GM19043 (cell line): ENCODE results near the gene SMG7.
A peak's percentile ranks its signal among the peaks of the same experiment; 100 is the strongest.

Experiments
- ATAC-seq: cut with Tn5 transposase; IDR thresholded peaks from one replicate; pipeline ENCODE4 v1.9.1; 2021; ENCODE audit warnings: low read depth; ENCODE audit not compliant: unreplicated experiment

Gene SMG7

DNA sequence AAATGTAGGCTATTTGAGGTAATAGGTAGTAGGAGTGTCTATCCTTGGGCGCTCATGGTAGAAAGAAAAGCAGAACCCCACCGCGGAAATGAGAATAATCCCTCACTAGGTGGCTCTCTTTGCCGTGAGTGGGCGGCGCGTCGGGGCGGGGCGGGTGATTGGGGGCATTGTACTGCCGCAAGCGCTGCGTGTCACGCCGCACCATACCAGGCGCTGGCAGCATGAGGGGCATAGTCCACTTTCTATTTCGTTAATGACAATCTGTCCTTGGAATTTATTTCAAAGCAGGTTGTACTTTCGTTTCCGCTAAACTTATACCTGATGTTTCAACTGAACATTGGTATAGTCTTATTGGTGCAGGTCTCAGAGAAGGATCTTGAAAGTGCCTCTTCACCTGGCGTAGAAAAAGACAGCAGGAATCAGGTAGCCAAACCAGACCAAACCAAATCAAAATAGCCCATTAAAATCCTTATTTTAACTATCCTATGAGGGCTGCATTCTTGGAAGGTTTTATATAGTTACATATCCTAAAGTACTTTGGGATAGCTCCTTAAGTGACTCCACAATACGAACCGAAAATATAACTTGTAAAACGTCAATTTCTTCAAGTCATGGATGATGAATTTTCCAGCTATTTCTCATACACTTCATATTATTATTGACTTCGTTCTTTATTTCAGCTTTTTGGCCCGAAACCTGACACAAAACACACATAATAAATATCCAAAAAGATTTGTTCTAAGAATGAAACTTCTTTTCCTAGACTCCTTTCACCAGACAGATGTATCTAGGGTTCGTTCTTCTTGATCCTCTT is 1.9 kb upstream of the SMG7 start:
- ATAC-seq, result peak; percentile 40

GRCh38 chr1:183470961-183471742 is 1.1 kb upstream of the SMG7 start:
- peak; percentile 28 for ATAC-seq

DNA sequence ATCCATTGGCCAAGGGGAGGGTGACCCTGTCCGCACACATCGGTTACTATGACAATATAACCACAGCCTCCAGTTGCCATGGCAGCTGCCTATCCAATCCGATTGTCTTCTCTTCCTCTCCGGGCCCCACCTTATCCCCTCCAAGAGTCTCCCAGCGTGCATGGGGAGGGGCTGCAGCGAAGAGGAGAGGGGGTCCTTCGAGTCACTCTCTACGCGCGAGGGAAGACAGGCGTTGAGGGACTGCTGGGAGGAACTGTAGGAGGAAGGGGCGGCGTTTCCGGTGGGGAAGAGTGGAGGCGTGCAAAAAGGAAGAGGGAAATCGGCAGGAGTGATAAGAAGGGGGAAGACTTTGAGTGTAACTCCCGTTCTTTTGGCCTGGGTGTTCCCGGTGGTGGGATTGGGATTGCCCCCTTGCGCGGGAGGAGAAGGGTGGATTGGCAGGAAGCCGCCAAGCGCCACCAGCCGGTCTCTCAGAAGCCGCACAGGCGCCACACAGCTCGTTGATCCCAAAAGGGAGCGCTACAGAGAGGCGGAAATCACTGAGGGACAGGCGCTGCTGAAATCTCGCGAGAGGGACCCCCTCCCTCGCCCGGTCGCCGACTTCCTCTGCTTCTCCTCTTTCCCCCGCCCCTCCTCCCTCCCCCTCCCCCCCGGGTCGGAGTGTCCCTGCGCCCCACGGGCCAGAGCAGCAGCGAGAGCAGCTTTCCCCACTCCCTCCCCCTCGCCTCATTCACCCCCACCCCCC is 384 bp upstream of the SMG7 start:
- ATAC-seq, result peak; percentile 50

- ATAC-seq, result no peak
These were observed 878 bp downstream of the SMG7 start for GRCh38 chr1:183473217-183473536.

DNA sequence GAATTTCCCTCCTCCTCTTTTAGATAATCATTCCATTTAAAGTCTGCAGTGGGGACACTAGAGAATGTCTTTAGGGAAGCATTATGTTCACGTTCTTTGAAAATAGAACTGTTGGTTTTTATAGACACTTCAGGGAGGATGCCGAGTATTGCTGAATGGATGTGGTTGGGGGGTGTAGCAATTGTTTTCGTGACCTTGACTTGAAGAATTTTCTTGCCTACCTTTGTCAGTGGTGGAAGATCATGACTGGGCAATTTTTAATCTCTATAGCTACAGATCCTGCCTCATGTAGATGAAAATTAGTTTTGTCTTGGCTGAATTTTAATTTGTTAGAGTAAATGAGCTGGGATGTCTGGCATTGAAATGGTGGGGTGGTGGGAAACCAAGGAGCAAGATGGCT is 3.8 kb downstream of the SMG7 start:
- ATAC-seq, result no peak

GRCh38 chr1:183477986-183478781 is 5.9 kb downstream of the SMG7 start:
- peak; percentile 64 for ATAC-seq

GRCh38 chr1:183480971-183481441 is 8.7 kb downstream of the SMG7 start:
- peak; percentile 65 for ATAC-seq

DNA sequence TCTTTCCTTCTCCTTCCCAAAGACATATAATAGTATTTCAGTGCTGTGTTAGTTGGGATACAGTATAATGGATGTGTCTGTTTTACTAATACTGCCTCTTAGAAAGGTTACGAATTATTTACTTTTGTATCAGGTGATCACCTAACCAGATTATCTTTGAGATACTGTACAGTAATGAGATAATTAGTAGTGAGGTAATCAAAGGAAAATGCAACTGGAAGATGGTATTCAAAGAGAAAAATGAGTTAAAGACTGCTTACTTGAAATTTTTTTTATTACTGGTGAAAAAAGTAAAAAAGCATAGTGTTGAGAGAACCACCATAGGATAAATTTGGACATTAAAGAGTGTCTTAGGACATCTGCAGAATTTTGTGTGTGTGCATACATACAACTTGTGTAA is 10.9 kb downstream of the SMG7 start:
- ATAC-seq, result no peak

GRCh38 chr1:183484254-183484653 is 12.0 kb downstream of the SMG7 start:
- no peak for ATAC-seq

- no peak for ATAC-seq
These were observed 12.6 kb downstream of the SMG7 start for GRCh38 chr1:183484851-183485250.

DNA sequence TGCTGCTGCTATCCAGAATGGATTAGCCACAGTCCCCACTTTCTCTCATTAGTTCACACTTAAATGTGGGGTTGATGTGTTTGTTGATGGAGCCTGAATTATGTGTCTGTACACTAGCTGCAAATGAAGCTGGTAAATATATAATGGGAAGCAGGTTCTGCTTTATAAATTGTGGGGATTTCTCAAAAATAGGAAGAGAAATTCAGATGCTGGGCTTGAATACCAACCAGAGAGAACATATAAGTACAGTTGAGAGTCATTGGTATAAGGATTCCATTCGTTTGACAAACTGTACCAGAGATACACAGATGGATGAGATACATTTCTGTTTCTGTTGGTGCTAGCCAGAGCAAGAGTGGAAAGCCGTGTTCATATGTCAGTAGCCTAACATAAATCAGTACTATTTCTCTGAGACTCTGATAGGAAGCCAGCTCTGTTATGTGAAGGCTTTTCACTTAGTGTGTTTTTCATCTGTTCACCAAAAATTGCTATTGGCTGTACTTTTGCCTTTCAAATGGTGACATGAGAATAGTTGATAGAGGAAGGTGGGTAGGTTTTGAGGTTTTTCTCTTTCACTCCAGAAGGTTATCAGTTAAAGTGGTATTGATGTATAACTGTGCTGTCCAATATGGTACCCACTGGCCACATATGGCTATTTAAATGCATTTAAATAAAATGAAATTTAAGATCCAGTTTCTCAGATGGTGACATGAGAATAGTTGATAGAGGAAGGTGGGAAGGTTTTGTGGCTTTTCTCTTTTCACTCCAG is 15.6 kb downstream of the SMG7 start:
- no peak for ATAC-seq

GRCh38 chr1:183490932-183491331 is 18.6 kb downstream of the SMG7 start:
- no peak for ATAC-seq

DNA sequence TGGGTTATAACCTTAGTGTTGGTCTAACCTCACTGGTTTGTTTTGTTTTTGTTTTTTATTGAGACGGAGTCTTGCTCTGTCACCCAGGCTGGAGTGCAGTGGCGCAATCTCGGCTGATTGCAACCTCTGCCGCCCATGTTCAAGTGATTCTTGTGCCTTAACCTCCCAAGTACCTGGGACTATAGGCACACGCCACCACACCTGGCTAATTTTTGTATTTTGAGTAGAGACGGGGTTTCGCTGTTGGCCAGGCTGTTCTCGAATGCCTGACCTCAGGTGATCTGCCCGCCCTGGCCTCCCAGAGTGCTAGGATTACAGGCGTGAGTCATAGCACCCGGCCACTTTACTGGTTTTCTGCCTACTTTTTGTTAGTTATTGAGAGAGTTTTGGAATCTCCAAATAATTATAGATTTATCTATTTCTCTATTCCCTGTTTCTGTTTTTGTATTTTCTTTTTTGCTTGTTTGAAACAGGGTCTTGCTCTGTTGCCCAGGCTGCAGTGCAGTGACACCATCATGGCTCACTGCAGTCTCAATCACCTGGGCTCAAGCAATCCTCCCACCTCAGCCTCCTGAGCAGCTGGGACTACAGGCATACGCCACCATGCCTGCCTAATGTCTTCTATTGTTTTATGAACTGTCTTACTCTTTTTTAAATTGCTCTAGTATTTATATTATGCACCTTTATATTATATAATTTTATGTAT is 21.4 kb downstream of the SMG7 start:
- ATAC-seq, result no peak

DNA sequence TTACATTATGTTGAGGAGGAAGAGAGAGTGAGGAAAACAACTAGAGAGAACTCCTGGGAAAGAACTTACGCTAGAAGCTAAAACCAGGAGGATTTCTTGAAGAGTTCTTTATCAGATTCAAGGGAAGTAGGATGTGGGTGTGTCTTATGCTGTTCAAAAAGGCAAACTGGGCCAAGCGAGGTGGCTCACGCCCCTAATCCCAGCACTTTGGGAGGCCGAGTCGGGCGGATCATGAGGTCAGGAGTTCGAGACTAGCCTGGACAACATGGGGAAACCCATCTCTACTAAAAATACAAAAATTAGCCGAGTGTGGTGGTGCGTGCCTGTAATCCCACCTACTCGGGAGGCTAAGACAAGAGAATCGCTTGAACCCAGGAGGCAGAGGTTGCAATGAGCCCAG is 23.1 kb downstream of the SMG7 start:
- no peak for ATAC-seq

GRCh38 chr1:183497218-183497617 is 24.9 kb downstream of the SMG7 start:
- no peak for ATAC-seq

GRCh38 chr1:183498342-183498991 is 26.2 kb downstream of the SMG7 start:
- ATAC-seq, result no peak

DNA sequence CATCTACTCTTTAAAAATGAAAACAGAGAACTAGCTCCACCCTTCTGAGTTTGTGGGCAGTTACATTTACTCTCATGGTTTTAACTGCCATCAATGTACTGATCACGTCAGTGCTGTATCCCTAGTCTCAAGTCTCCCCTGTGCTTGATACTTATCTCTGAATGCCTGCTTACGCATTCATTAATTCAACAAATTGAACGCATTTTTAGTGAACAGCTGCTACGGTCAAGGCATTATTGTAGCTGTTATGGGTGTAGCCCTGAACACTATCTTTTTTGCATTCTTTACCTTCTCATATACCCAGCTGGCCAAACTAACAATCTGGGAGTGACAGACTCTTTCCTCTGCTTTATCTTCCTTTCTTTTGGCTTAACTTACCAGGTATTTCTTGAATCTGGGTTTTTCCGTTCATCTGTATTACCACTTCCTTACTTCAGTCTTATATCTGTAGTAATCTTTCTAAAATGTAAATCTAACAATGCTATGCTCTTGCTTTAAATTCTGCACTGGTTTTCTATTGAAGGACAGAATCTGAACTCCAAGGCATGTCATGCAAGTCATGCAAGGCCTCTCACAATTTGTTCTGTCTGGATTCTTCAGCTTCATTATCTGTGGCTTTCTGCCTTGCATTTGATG is 33.3 kb downstream of the SMG7 start:
- ATAC-seq, result no peak

DNA sequence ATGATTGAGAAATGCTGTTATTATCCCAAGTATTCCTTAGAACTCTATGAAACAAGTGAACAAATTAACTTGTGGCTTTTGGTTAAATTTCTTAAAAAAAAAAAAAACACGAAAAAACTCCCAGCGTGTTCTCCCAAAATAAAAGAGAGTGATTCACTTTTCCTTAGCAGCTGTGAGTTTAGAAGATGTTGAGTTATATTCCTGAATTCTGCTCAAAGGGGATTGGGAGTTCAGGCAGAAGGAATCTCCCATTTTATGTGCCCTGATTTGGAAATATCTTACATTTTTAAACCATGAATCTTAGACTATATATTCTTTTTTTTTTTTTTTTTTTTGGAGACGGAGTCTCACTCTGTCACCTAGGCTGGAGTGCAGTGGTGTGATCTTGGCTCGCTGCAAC is 34.3 kb downstream of the SMG7 start:
- ATAC-seq, result no peak
